Activated CD4-positive, alpha-beta T cell treated with anti-CD3 and anti-CD28 coated beads, Interleukin-2, Interleukin-6, amounts not matched to agents 100 ng/mL and 50 ng/mL, durations not matched to agents 16 hours and 8 hours (primary cell): Measurements from ENCODE around the gene LILRB3.
"Not testable (repeated sequence)": the region's sequence is repeated elsewhere in the genome, so short reads cannot be mapped to it uniquely, and the experiment has no call there.

Experiments
- DNase-seq: peaks from one replicate; pipeline ENCODE4 v3.0.0-alpha.2; 2020

Gene LILRB3

DNA sequence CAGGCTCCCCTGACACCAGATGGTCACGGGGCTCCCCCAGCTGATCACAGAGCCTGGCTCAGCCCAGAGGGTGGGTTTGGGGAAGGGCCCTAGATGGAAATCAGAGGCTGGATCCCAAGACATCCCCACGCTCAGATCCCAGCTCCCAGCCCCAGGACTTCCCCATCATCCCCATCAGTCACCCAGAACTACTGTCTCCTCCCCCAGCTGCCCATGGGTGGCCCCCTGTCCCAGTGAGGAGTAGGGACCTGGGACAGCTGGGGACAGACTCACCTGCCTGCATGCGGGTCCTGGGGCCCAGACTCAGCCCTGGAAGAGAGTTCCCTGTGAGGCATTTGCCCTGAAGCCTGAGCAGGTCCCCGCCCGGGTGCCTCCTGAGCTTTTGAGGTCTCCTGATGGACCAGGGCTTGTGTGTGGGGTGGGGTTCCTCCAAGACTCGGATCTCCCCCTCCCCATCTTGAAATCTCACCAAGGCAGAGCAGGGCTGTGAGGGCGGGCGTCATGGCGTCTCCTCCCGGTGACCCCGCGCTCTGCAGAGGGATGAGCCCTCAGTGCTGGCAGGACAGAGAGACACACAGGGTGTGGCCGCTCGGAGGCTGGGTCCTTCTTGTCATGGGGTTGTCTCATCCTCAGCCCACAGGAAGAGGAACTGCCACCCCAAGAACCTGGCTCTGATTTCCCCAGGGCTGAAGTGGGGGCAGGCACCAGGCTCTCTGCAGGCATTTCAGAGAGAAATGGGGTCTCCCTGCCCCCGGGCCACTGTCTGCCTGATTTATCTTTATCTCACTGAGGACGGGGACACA, at the start of gene LILRB3:
TSS of gene LILRB3 (minus strand) at position 534 of the 803 bp plus-strand sequence. CDS start at position 503, 31 bp downstream.
- not testable (repeated sequence) for DNase-seq

- not testable (repeated sequence) for DNase-seq
Observed at GRCh38 chr19:54272181-54272580, 49.4 kb upstream of the LILRB3 start.

DNA sequence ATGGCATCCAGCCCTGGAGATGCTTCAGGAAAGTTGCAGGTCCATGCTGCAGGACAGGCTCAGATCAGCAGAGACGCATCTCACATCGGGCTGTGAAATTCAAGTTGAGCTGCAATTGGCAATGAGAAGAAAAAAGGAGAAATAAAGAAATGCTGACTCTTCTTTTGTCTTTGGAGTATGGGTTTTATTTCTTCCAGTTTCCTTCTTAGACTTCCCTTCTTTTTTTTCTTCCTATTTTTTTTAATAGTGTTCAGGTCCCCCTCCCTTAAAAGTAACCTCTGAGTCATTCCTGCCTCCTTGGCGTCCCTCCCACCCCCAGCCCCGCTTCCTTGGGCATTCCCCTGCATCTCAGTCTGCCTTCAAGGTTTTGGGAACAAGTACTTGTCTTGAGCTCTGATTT, 48.8 kb upstream of the LILRB3 start:
- not testable (repeated sequence) for DNase-seq

DNA sequence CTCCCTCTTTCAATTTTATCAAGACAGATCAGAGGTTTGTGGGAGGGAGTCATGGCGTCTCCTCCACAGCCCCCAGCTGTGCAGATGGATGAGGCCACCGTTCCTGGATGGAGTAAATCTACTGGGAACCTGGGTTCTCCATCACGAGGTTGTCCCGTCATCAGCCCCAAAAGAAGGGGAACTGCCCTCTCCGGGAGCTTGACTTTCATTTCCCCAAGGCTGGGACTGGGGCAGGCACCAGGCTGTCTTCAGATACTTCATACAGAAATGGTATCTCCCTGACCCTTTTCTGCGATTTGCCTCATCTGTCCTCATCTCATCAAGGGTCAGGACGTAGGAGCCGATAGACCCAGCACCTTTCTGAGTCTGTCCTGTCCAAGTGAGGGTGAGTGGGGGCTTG, 48.3 kb upstream of the LILRB3 start:
- DNase-seq = no peak

DNA sequence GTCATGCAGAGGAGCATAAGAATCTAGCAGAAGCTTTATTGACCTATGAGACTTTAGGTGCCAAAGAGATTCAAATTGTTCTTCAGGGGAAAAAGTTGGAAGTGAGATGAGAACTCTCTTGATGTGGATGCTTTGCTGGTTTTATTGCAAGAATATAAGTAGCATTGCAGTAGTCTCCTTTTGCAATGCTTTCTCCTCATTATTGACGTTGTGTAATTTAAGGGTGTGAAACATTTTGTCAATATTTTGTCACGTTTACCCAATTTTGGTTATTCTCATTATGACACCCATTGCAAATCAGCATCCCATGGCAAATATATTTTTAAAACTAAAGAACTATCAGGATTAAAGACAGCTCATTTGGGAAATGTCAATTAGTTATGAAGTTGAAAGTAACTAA, 46.1 kb upstream of the LILRB3 start:
- DNase-seq = no peak

GRCh38 chr19:54266133-54266532, 43.3 kb upstream of the LILRB3 start:
- DNase-seq = peak; percentile 75

DNA sequence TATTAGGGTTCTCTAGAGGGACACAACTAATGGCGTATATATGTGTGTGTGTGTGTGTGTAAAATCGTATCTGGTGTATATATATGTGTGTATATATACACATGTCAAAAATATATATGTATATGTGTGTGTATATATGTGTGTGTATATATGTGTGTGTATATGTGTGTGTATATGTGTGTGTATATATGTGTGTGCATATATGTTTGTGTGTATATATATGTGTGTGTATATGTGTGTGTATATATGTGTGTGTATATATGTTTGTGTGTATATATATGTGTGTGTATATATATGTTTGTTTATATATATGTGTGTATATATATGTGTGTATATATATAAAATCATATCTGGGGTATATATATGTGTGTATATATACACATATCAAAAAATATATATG, 39.7 kb upstream of the LILRB3 start:
- no peak for DNase-seq

DNA sequence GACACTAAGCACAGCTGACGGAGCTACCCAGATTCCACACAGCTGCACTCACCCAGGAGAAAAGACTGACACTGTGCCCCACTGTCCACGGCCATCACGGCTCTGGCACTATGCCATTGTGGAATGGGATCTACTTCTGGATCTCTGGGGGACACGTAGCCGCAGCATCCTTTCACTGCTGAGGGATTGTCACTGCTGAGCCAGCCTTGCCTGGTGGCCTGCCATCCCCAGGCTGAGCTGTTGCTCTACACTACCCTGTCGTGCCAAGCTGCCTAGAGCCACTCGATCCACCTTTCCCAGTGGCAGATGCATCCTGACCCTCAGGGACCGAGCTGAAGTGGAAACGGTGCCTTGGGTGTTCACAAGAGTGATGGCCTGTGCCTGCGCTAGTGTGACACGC, 39.3 kb upstream of the LILRB3 start:
- DNase-seq = no peak

GRCh38 chr19:54257116-54257480, 34.3 kb upstream of the LILRB3 start, which contains the start of gene LILRB5:
Gene LILRB5 (minus strand): TSS chr19:54257273. CDS start chr19:54257193, 80 bp downstream.
- no peak for DNase-seq

DNA sequence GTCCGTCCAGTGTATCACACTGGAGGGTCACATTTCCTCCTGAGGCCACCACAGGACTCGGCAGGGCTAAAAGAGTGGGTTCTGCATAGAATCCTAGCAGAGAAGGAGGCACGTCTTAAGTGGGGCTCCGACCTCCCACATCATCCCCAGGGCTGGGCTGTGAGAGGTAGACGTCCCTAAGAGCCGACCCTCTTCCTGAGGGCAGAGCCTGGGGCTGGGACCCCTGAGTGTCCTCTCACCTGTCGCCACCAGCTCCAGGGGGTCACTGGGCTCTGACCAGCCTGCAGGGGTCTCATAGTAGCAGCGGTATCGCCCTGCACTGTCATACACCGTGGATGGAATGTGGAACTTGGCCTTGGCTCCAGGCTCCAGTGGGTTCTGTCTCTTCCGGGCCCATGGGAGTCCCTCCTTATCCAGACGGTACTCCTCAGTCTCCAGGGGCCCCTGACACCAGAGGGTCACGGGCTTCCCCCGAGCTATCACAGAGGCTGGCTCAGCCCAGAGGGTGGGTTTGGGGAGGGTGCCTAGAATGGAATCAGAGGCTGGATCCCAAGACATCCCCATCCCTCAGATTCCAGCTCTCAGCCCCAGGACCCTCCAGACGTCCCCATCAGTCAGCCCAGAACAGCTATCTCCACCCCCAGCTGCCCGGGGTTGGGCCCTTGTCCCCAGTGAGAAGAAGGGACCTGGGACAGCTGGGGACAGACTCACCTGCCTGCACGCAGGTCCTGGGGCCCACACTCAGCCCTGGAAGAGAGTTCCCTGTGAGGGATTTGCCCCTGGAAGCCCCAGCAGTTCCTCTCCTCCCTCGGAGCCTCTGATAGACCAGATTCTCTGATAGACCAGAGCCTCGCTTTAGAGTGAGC, 33.7 kb upstream of the LILRB3 start:
- no peak for DNase-seq

DNA sequence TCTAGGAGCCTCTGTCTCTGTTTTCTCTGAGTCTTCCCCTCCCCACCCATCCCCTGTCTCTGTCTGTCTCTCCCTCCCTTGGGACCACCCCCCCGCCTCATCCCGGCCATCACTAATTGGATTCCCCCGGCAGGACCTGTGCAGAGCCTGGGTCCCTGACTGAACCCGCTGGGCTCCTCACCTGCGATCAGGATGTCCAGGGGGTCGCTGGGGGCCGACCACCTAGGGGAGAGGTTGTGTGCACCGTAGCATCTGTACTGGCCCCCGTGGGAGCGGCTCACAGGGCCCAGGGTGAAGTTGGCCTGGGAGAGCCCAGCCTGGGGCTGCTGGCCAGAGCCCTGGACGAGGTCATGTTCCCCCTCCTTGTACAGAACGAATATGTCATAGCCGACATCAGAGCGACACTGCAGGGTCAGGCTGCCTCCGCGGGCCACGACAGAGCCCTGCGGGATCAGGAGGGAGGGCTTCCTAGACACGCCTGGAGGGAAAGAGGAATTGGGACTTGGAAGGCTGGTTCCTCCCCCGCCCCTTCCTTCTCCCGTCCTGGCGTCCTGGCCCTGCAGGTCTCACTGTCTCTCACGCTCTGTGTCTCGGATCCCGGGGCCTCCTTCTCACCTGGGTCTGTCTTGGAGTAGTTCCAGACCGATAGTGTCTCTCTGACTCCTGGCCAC, 32.4 kb upstream of the LILRB3 start:
- no peak for DNase-seq

DNA sequence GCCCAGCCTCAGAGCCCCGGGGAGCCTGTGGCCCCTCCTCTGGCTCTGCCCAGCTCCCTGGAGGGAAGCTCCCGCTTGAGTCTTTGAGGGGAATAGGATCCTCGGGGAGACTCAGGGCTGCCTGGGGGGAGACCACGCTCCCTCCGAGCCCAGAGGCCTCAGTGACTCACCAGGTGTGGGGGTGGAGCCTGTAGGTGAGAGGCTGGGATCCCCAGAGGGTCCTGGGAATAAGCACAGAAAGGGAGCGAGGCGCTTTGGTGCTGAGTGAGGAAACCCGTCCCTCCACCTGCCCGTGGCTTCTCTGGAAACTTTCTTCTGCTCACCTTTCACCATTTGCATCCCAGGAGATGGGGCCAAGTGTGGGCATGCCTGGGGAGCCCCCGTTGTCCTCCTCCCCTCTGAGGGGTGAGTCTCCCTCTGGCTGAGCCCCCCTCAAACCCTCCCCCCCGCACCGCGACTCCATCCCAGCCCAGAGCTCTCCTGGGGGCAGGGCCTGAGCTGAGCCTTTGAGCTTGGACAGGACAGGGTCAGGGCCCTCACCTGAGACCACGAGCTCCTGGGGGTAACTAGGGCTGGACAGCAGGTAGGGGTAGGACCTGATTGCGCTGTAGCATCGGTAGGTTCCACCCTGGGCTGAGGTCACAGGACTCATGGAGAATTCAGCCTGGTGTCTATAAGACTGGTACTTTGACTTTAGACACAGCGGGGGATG, 31.5 kb upstream of the LILRB3 start:
- DNase-seq = no peak

DNA sequence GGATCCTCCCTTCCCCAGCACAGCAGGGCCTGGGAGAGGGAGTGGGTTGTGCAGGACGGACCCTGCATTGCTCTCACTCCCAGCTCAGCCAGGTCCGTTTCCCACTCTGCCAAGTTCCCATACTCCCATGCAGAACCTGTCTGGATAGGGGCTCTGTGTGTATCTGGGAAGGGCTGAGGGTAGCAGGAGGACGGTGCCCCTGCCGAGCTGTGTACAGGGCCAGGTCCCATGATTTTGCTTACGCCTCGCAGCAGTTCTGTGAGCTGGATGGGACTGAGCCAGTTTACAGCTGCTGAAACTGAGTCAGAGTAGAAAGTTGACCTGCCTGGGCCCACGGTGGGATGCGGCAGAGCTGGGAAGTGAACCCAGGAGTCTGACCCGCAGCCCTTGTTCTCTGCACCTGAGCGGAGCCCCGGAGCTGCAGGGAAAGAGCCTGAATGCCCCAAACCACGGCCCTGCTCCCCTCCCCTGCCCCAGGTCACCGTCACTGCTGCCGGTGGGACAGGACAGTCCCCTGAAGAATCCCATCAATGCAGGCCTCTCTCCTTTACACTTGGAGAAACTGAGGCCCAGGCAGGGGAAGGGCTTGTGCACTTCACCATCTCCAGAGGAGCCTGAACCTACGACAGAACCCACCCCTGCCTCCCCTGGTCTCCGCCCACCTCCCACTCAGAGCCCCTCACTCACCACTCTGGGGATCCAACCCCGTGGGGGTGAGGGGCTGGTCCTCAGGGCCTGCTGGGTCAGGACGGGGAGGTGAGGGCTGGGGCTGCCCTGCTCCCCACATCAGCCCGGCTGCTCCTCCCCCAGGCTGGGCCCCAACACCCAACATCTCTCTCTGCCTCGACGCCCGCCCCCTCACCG, 30.8 kb upstream of the LILRB3 start:
- DNase-seq = no peak

- no peak for DNase-seq
Observed at GRCh38 chr19:54252845-54253244, 30.0 kb upstream of the LILRB3 start.

DNA sequence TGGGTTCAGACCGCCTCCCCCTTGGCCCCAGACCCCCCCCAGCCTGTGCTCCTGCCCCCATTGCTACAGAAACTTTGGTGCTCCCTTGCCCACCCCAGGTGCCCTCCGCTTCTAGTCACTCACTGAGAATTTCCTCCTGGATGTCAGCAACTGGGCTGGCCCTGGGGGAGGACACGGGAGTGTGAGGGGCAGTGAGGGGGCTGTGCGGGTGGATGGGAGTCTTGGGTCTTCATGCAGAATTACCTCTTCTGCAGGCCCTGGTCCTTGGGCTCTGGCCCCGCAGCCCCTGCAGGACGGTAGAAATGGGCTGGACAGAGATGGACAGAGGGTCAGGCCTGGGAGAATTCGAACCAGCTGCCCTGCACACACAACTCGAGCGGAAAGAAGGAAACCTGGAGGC, 29.4 kb upstream of the LILRB3 start:
- DNase-seq = no peak

DNA sequence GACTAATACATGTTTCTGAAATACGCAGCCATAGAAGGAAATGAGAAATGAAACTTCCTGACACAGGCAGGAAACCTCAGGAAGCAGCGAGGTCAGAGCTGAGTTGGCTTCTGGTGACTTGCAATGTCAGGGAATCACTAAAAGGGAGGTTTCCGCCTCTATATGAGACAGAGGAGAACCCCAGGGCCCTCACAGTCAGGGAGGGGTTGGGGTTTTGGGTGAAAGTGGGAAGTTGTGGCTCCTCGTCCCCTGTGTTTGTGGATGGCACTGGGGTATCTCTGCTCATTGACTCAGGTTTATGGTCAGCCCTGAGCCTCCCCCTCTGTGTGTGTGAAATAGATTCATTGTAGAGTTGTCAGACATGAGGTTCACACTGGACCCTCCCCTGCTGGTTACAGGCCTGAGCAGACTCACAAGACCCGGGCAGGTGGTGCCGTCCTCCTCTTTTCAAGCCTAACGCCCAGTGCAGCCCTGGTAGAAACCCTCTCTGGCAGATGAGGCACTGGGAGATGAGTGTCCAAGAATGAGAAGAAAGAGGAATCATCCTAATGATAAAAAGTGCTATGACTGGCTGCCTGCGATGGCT, 25.3 kb upstream of the LILRB3 start:
- peak; percentile 68 for DNase-seq

DNA sequence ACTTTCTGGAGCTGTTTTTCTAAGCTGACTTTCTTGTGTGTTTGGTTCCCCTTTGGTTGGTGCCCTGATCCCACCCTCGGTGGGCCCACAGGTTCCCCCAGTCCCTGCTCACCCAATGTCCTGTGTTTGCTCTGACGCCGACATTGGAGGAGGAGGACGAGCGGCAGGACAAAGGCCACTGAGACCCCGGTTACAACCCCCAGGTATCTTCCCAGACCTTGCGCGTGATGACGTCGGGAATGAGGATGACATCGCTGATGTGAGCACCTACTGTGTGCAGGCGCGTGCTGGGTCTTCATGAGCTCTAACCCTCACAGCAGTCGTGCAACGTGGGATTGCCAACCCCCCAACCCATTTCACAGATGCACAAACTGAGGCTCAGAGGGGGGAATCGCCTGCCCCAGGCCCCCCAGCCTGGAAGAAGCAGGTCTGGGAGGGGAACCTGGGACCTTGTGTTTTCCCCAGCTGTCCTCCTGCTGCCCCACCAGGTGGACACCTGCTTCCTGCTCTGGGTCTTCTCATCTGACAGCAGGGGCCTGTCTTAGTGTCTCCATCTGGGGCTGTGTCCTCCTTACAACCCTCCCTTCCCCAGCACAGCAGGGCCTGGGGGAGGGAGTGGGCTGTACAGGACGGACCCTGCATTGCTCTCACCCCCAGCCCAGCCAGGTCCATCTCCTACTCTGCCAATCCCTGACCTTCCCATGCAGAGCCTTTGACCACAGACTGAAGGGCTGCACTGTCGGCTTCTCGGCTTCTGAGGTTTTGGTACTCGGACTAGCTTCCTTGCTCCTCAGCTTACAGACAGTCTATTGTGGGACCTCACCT, 24.5 kb upstream of the LILRB3 start:
- no peak for DNase-seq

GRCh38 chr19:54245936-54246335, 23.1 kb upstream of the LILRB3 start:
- no peak for DNase-seq

GRCh38 chr19:54243809-54244208, 21.0 kb upstream of the LILRB3 start:
- DNase-seq = not testable (repeated sequence)

DNA sequence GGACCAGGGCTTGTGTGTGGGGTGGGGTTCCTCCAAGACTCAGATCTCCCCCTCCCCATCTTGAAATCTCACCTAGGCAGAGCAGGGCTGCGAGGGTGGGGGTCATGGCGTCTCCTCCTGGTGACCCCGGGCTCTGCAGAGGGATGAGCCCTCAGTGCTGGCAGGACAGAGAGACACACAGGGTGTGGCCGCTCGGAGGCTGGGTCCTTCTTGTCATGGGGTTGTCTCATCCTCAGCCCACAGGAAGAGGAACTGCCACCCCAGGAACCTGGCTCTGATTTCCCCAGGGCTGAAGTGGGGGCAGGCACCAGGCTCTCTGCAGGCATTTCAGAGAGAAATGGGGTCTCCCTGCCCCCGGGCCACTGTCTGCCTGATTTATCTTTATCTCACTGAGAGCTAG, 19.8 kb upstream of the LILRB3 start, which contains the start of gene LILRA6:
TSS of gene LILRA6 (minus strand) at position 145 of the 400 bp plus-strand sequence.
- not testable (repeated sequence) for DNase-seq
